Heart left ventricle (tissue), 13 donors: ENCODE measurements around the gene ZNF287.

Experiments
- CTCF ChIP-seq, 12 donors: fragments of 200-600 bp; sonication (generic) in 4 of 12; IDR thresholded peaks; one replicate each; pipeline versions ENCODE4 v1.5.0 to v1.8.0; 2018 to 2022; ENCODE audit warnings: antibody characterized with exemption in 12 of 12, mild to moderate bottlenecking in 5 of 12
- POLR2A ChIP-seq, 2 donors: fragments of 450-650 bp; IDR thresholded peaks; one replicate each; pipeline ENCODE4 v1.6.1; 2017; ENCODE audit warnings: antibody characterized with exemption in 2 of 2, mild to moderate bottlenecking in 2 of 2, moderate library complexity in 2 of 2
- donor health status: ischemic (EF 13 %, LVEDD 7.1; RV severe dilation, severe dysfunction).
- donor health status: DM: no; HTN: yes; CAD: no.
- donor health status: DM: no; HTN: no; CAD: no.
- donor health status: ischemic (EF 25% LVEDD 6.9; RV normal size, moderate dysfunction).
- donor health status: ischemic (EF 25% LVEDD 5.7; RV mildly dilated, moderate dysfunction).
- donor health status: ischemic (EF 35%, LVEDD 5.7; RV mildly dilated, moderate dysfunction).
- donor health status: nonischemic (EF 11% LVEDD 7.7; RV severe dilation, severe dysfunction).
- donor health status: DM: yes; HTN: yes; CAD: no.
- donor health status: PGD.
- donor health status: ischemic (EF 29% LVEDD 5.4; RV normal size, mild dysfunction).
- donor health status: nonischemic (EF 23%, LVEDD 6.1; RV moderate dilation, normal function).

GRCh38 chr17:16512011-16512410 is 57.0 kb downstream of the ZNF287 start:
- no peak for TF ChIP-seq CTCF (IDR thresholded peaks at IDR 0.05)
- no peak for TF ChIP-seq POLR2A (IDR thresholded peaks at IDR 0.05)
